K562 (cell line): ENCODE results near the gene PFN3. TPM values are rescaled to one million over a fixed set of nuclear protein-coding genes. Genes with fewer than 3 reads are reported as not detected.

Experiments
- CSDE1 ChIP-seq, 2 experiments: fragments of 450-650 bp; IDR thresholded peaks; 2 replicates each; pipeline ENCODE4 v1.6.1; 2016; ENCODE audit warnings: mild to moderate bottlenecking in 1 of 2
- REST ChIP-seq, 2 experiments: fragments of 450-650 bp; formaldehyde crosslinking in 1 of 2; IDR thresholded peaks; 2 replicates each; pipeline versions ENCODE4 v1.4.0 to v1.6.1; 2014 to 2020; ENCODE audit warnings: mild to moderate bottlenecking in 2 of 2, borderline replicate concordance in 1 of 2, low read depth in 1 of 2
- TEAD4 ChIP-seq, 2 experiments: sonication (generic) in 1 of 2; formaldehyde crosslinking in 1 of 2; IDR thresholded peaks; 2 replicates each; pipeline versions ENCODE4 v1.6.1 to v1.8.0; 2012 to 2022; ENCODE audit warnings: borderline replicate concordance in 1 of 2, inconsistent platforms in 1 of 2, low read length in 1 of 2, mild to moderate bottlenecking in 1 of 2, missing genetic modification reagents in 1 of 2
- ZBTB43 ChIP-seq: sonication (generic); formaldehyde crosslinking; IDR thresholded peaks from 2 replicates; pipeline ENCODE4 v1.8.0; 2023; ENCODE audit warnings: mild to moderate bottlenecking, missing genetic modification reagents
- ZBTB49 ChIP-seq: sonication (generic); formaldehyde crosslinking; IDR thresholded peaks from 2 replicates; pipeline ENCODE4 v1.8.0; 2022; ENCODE audit warnings: missing genetic modification reagents, mild to moderate bottlenecking, borderline replicate concordance
- ZC3H4 ChIP-seq: sonication (generic); formaldehyde crosslinking; IDR thresholded peaks from 2 replicates; pipeline ENCODE4 v1.9.0; 2021; ENCODE audit warnings: missing genetic modification reagents, borderline replicate concordance
- polyA plus RNA-seq, 8 experiments: library from polyadenylated mRNA; depleted of rRNA in 4 of 8; stranded (reverse) in 5 of 8; unstranded in 3 of 8; fragments of >200 nt; fragmentation: Nextera tagmentation in 2 of 8; fragmentation: Illumina TruSeq in 1 of 8; extraction: Ambion mirVana in 2 of 8; extraction: Trizol in 1 of 8; gene quantifications; 2 replicates each; pipeline versions ENCODE4 v1.2.1 to v1.2.3, GENCODE V29; 2011 to 2014; ENCODE audit warnings: inconsistent platforms in 1 of 8, missing spikeins in 1 of 8
- total RNA-seq, 7 experiments: library from RNA; depleted of rRNA in 6 of 7; stranded (reverse); fragments of >200 nt in 6 of 7; fragmentation: Illumina TruSeq in 2 of 7; extraction: Trizol in 2 of 7; gene quantifications; 2 replicates each; pipeline versions ENCODE4 v1.2.1 to v1.2.3, GENCODE V29; 2011 to 2021; ENCODE audit warnings: low replicate concordance in 1 of 7

The PFN3 gene
- total and polyA plus RNA-seq, 9 of the 15 experiments (the other 6 are each of a cell fraction or from before 2014, with no cell fraction given): not detected

GRCh38 chr5:177445052-177445916 is 44.8 kb upstream of the PFN3 start (continued):
- no peak for TF ChIP-seq REST (IDR thresholded peaks at IDR 0.05; ENCODE audit: borderline replicate concordance)
- TF ChIP-seq REST (CRISPR knock-in tag; IDR thresholded peaks at IDR 0.05; ENCODE audit: low read depth): no peak
- no peak for TF ChIP-seq ZBTB49 (CRISPR knock-in tag)
- TF ChIP-seq ZBTB43 (CRISPR knock-in tag): 0 out of 2 replicates have a peak, but pooled peaks have one; percentile 2
- no peak for TF ChIP-seq CSDE1 (IDR thresholded peaks at IDR 0.05)
- TF ChIP-seq TEAD4 (IDR thresholded peaks at IDR 0.05; ENCODE audit: low read length): peak; percentile 7; the same call in 1 of the 2 replicates
- no peak for TF ChIP-seq TEAD4 (CRISPR knock-in tag; IDR thresholded peaks at IDR 0.05; ENCODE audit: borderline replicate concordance)
- no peak for TF ChIP-seq ZC3H4 (CRISPR knock-in tag)
- TF ChIP-seq, all 486 proteins: peak for 19
